Left lung (tissue), 14 donors: ENCODE results near the gene CD55. TPM values are rescaled to one million over a fixed set of nuclear protein-coding genes. Genes with fewer than 3 reads are reported as not detected.
A peak's percentile ranks its signal among the peaks of the same experiment; 100 is the strongest.

Experiments
- ATAC-seq: fragments of 200-7000 bp; cut with Tn5 transposase; one replicate; pipeline ENCODE4 v1.9.1; 2020; ENCODE audit warnings: moderate library complexity
- DNase-seq, 4 donors: peaks; one replicate each; pipeline ENCODE4 v3.0.0-alpha.2; 2013 to 2020
- H3K27ac ChIP-seq, 2 donors: fragments of 200-600 bp; sonication (generic) in 1 of 2; one replicate each; pipeline versions ENCODE4 v1.5.0 to v1.8.0; 2020 to 2021
- H3K27me3 ChIP-seq, 2 donors: fragments of 200-600 bp; sonication (generic) in 1 of 2; one replicate each; pipeline versions ENCODE4 v1.5.0 to v1.8.0; 2020 to 2021
- H3K36me3 ChIP-seq, 2 donors: fragments of 200-600 bp; sonication (generic) in 1 of 2; one replicate each; pipeline versions ENCODE4 v1.5.0 to v1.8.0; 2020 to 2021
- H3K4me1 ChIP-seq, 2 donors: fragments of 200-600 bp; one replicate each; pipeline ENCODE4 v1.8.0; 2021
- H3K4me3 ChIP-seq, 2 donors: fragments of 200-600 bp; sonication (generic) in 1 of 2; one replicate each; pipeline versions ENCODE4 v1.5.0 to v1.8.0; 2020 to 2021; ENCODE audit warnings: mild to moderate bottlenecking in 1 of 2
- H3K9me3 ChIP-seq, 2 donors: fragments of 200-600 bp; sonication (generic) in 1 of 2; one replicate each; pipeline versions ENCODE4 v1.5.0 to v1.8.0; 2020 to 2021
- CTCF ChIP-seq, 2 donors: fragments of 200-600 bp; sonication (generic) in 1 of 2; IDR thresholded peaks; one replicate each; pipeline versions ENCODE4 v1.5.0 to v1.8.0; 2021; ENCODE audit warnings: antibody characterized with exemption in 2 of 2
- intact Hi-C, 2 donors: fragments of 100-400 bp; cut with DNase I; formaldehyde crosslinking; loops; one replicate each; pipeline versions ENCODE4 v1.11.2 to v1.14.2; 2022
- long read RNA-seq, 12 donors: library from polyadenylated mRNA in 2 of 12; unstranded in 2 of 12; transcript quantifications; one replicate each; pipeline ENCODE4 v2.0.0 and lab custom pipeline, GENCODE V29; 2019 to 2026
- polyA plus RNA-seq, 6 donors: library from polyadenylated mRNA; unstranded; fragments of 120-200 nt; gene quantifications; one replicate each; pipeline ENCODE4 v1.2.1, GENCODE V29; 2013; ENCODE audit not compliant: insufficient read length in 6 of 6
- total RNA-seq, 2 donors: library from RNA; stranded (reverse); fragmentation: NEBNext Ultra II Directional; extraction: Animal tissue kit (Norgen Biotek cat#: 25700); gene quantifications; one replicate each; pipeline ENCODE4 v1.2.1, GENCODE V29; 2021
- donor health status: DM: no; HTN: yes; CAD: no.
- donor health status: DM: no; HTN: no; CAD: no.

The CD55 gene, protein sequence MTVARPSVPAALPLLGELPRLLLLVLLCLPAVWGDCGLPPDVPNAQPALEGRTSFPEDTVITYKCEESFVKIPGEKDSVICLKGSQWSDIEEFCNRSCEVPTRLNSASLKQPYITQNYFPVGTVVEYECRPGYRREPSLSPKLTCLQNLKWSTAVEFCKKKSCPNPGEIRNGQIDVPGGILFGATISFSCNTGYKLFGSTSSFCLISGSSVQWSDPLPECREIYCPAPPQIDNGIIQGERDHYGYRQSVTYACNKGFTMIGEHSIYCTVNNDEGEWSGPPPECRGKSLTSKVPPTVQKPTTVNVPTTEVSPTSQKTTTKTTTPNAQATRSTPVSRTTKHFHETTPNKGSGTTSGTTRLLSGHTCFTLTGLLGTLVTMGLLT
- 100 to 1,000 TPM; 261 to 593 TPM for total RNA-seq
- 10 to 100 TPM; 53.9 to 89.3 (median 60.1) TPM for polyA plus RNA-seq
- long read RNA-seq, donor 1, partial matches to known transcripts, result 41 of 56 reads
- long read RNA-seq, donor 1, other reads (novel, unspliced or antisense), result 15 of 56 reads
- long read RNA-seq, donor 2, partial matches to known transcripts, result 23 of 31 reads
- long read RNA-seq, donor 2, other reads (novel, unspliced or antisense), result 8 of 31 reads
- long read RNA-seq, donor 3, partial matches to known transcripts, result 7 of 13 reads
- long read RNA-seq, donor 3, other reads (novel, unspliced or antisense), result 6 of 13 reads
- long read RNA-seq, donor 4, transcript CD55-203 (10 exons, 1,691 nt), result minor isoform, 14 of 306 reads
- long read RNA-seq, donor 4, transcript CD55-204 (10 exons, 2,892 nt), result major isoform, 177 of 306 reads
- long read RNA-seq, donor 4, transcript CD55-201 (11 exons, 2,220 nt), result minor isoform, 8 of 306 reads
- long read RNA-seq, donor 4, partial matches to known transcripts, result 37 of 306 reads
- long read RNA-seq, donor 4, other reads (novel, unspliced or antisense), result 70 of 306 reads
- long read RNA-seq, donor 5, partial matches to known transcripts, result 17 of 27 reads
- long read RNA-seq, donor 5, other reads (novel, unspliced or antisense), result 10 of 27 reads
- long read RNA-seq, donor 6, partial matches to known transcripts, result 0 of 6 reads
- long read RNA-seq, donor 6, other reads (novel, unspliced or antisense), result 6 of 6 reads
- long read RNA-seq, donor 7, partial matches to known transcripts, result 6 of 6 reads
- long read RNA-seq, donor 7, other reads (novel, unspliced or antisense), result 0 of 6 reads
- long read RNA-seq, donor 8, partial matches to known transcripts, result 5 of 17 reads
- long read RNA-seq, donor 8, other reads (novel, unspliced or antisense), result 12 of 17 reads
- long read RNA-seq, donor 9, result 0 reads
- long read RNA-seq, donor 10, transcript CD55-204 (10 exons, 2,892 nt), result major isoform, 63 of 127 reads
- long read RNA-seq, donor 10, transcript CD55-203 (10 exons, 1,691 nt), result minor isoform, 14 of 127 reads
- long read RNA-seq, donor 10, transcript CD55-201 (11 exons, 2,220 nt), result minor isoform, 5 of 127 reads
- long read RNA-seq, donor 10, partial matches to known transcripts, result 10 of 127 reads
- long read RNA-seq, donor 10, other reads (novel, unspliced or antisense), result 35 of 127 reads
- long read RNA-seq, donor 11, result 0 reads
- long read RNA-seq, donor 12, partial matches to known transcripts, result 10 of 26 reads
- long read RNA-seq, donor 12, other reads (novel, unspliced or antisense), result 16 of 26 reads

GRCh38 chr1:207321079-207321789 lies at the start of gene CD55:
Gene CD55 (plus strand): TSS chr1:207321678. CDS start chr1:207321766, 88 bp downstream.
- TF ChIP-seq CTCF (IDR thresholded peaks at IDR 0.05), result peak in 1 of 2 donors; percentile 23
- Histone ChIP-seq H3K9me3 (no peaks in the 10 kb centered on the region), H3K4me3 (peak within 1 kb of the TSS; percentile 71 to 75), H3K27ac (peak within 1 kb of the TSS; percentile 93 to 98), H3K4me1 (peaks cover 5 to 80% of the 10 kb centered on the region in 2 donors), H3K36me3 (peaks cover 0 to 25% of the 10 kb centered on the region in 2 donors), H3K27me3 (no peaks in the 10 kb centered on the region)
- ATAC-seq (peak; percentile 93), DNase-seq (peak; percentile 68 to 99 (median 95))
- intact Hi-C loops, result no loop called here

DNA sequence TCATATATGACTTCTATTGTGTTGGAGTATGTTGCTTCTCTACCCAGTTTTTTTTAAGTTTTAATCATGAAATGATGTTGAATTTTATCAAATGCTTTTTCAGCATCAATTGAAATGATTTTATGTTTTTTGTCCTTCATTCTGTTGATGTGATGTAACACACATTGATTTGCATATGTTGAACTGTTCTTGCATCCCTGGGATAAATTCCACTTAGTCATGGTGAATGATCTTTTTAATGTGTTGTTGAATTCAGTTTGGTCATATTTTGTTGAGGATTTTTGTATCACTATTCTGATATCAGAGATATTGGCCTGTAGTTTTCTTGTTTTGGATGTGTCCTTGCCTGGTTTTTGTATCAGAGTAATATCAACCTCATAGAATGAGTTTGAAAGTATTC lies 46.6 kb upstream of the CD55 start:
- Histone ChIP-seq H3K4me1 (no peaks in the 10 kb centered on the region), H3K27me3 (no peaks in the 10 kb centered on the region), H3K27ac (no peak overlapping the region), H3K36me3 (no peaks in the 10 kb centered on the region), H3K9me3 (peaks cover 0 to 3% of the 10 kb centered on the region in 2 donors), H3K4me3 (no peak overlapping the region)
- DNase-seq, result no peak
- TF ChIP-seq CTCF (IDR thresholded peaks at IDR 0.05), result no peak
- no peak for ATAC-seq
- intact Hi-C loops, result no loop called here

DNA sequence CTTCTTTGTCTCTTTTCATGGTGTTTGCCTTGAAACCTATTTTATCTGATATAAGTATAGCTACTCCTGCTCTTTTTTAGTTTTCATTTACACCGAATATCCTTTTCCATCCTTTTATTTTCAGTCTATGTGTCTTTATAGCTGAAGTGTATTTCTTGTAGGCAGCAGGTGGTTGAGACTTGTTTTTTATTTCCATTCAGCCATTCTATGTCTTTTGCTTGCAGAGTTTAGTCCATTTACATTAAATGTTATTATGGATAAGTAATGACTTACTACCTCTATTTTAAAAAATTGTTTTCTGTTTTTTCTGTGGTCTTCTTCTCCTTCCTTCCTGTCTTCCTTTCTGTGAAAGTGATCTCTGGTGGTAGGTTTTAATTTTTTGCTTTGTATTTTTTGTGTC lies 45.0 kb upstream of the CD55 start:
- no peak overlapping the region for H3K27ac ChIP-seq
- no peak for DNase-seq
- H3K9me3 ChIP-seq, result peaks cover 0 to 3% of the 10 kb centered on the region in 2 donors
- H3K4me3 ChIP-seq, result no peak overlapping the region
- no peak for TF ChIP-seq CTCF (IDR thresholded peaks at IDR 0.05)
- intact Hi-C loops, result no loop called here
- no peak for ATAC-seq
- no peaks in the 10 kb centered on the region for H3K27me3 ChIP-seq
- H3K36me3 ChIP-seq, result no peaks in the 10 kb centered on the region
- H3K4me1 ChIP-seq, result no peaks in the 10 kb centered on the region

GRCh38 chr1:207277241-207277640 lies 44.2 kb upstream of the CD55 start:
- Histone ChIP-seq H3K4me1 (no peaks in the 10 kb centered on the region), H3K27me3 (no peaks in the 10 kb centered on the region), H3K27ac (no peak overlapping the region), H3K36me3 (no peaks in the 10 kb centered on the region), H3K9me3 (no peaks in the 10 kb centered on the region), H3K4me3 (no peak overlapping the region)
- no peak for TF ChIP-seq CTCF (IDR thresholded peaks at IDR 0.05)
- no peak for DNase-seq
- ATAC-seq, result no peak
- intact Hi-C loops, result no loop called here
